Measurements from ENCODE around the gene ARHGAP31. TPM values are rescaled to one million over a fixed set of nuclear protein-coding genes. Genes with fewer than 3 reads are reported as not detected.
A peak's percentile ranks its signal among the peaks of the same experiment; 100 is the strongest.

Gene ARHGAP31
- total and polyA plus RNA-seq, 10 of the 15 experiments (the other 5 are each of a cell fraction or from before 2014, with no cell fraction given): 0.97 to 29.8 (median 10.3) TPM

GRCh38 chr3:119352034-119352609, 57.9 kb downstream of the ARHGAP31 start (continued):
- TF ChIP-seq EP300 (IDR thresholded peaks at IDR 0.05; ENCODE audit: borderline replicate concordance in 1 of 2, control insufficient read depth in 1 of 2, low read depth in 2 of 2, low read length in 2 of 2) (peak in 1 of 2 experiments; percentile 87; a peak in 2 of 4 replicates), MTA3 (IDR thresholded peaks at IDR 0.05; ENCODE audit: borderline replicate concordance, low read length) (peak; percentile 81; the same call in 1 of the 2 replicates), BRCA1 (IDR thresholded peaks at IDR 0.05; ENCODE audit: low read depth, low read length) (no peak), SUZ12 (IDR thresholded peaks at IDR 0.05; ENCODE audit: unreplicated experiment) (no peak), SPI1 (IDR thresholded peaks at IDR 0.05; ENCODE audit: borderline replicate concordance, insufficient read depth, low read depth, low read length) (peak; percentile 97), FOXK2 (IDR thresholded peaks at IDR 0.05) (no peak), RELA (IDR thresholded peaks at IDR 0.05; ENCODE audit: borderline replicate concordance, partially characterized antibody) (no peak), CHD1 (IDR thresholded peaks at IDR 0.05; ENCODE audit: low read depth, low read length) (no peak), SMAD1 (IDR thresholded peaks at IDR 0.05; ENCODE audit: low read depth, partially characterized antibody) (no peak), NFXL1 (IDR thresholded peaks at IDR 0.05; ENCODE audit: borderline replicate concordance) (no peak)

DNA sequence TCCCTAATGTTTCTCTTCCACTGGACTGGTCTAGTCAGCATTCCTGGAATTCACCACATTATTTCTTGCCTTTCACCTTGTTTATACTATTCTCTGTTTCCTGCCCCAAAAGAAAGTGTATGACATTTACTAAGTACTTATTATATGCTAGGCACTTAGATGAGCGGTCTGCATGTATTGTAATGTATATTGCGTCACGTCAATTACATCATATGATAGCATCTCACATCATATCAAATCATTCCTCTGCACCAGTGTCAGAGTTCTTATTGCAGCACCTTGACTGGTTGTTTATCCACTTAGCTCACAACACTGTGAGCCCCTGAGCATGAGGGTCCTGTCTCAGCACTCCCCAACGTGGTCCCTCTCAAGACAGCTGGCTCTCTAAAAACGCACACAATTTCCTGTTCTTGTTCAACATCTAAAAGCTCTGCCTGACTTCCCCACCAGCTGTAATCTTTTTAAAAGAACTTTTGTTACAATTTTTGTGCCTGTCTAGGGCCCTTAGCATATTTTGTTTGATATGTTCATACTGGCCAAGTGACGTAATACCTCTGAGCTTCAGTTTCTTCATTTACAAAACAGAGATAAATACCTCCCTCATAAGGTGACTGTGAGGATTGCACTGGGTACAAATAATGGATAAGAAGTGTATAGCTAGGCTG, 58.8 kb downstream of the ARHGAP31 start:
- CTCF ChIA-PET: interaction anchor here (0.6 to 4.0 kb wide), 31 partner anchors 8 to 470 kb away, joined by 3 to 51 read pairs (median 5); partner anchors contain the start of genes ARHGAP31 and B4GALT4
- Histone ChIP-seq H3K4me2 (ENCODE audit: control insufficient read depth, insufficient read depth) (peak overlapping the region; percentile 39), H3K9me3 (replicated peaks; ENCODE audit: control insufficient read depth, insufficient read depth, low read length) (no peaks in the 10 kb centered on the region), H3K27me3 (replicated peaks in 1 of 2; ENCODE audit: control insufficient read depth in 2 of 2, insufficient read depth in 2 of 2, low read length in 1 of 2) (no peaks in the 10 kb centered on the region), H3K9ac (ENCODE audit: control insufficient read depth, insufficient read depth, low read length) (no peak overlapping the region), H3K4me3 (no peak overlapping the region), H3K27ac (ENCODE audit: control insufficient read depth, insufficient read depth) (peak overlapping the region; percentile 53), H3K79me2 (ENCODE audit: control insufficient read depth, insufficient read depth, low read length) (peaks cover 2% of the 10 kb centered on the region; the same call in 1 of the 2 replicates), H2AFZ (ENCODE audit: control insufficient read depth, low read depth, low read length) (no peak overlapping the region), H3K36me3 (ENCODE audit: control insufficient read depth in 2 of 2, insufficient read depth in 2 of 2, low read length in 1 of 2) (no peaks in the 10 kb centered on the region), H4K20me1 (ENCODE audit: control insufficient read depth, insufficient read depth) (no peaks in the 10 kb centered on the region; the same call in 1 of the 2 replicates), H3K4me1 (ENCODE audit: control insufficient read depth, insufficient read depth, low read length) (peaks cover 40% of the 10 kb centered on the region)
- FAIRE-seq (peak; percentile 7), DNase-seq (ENCODE audit: low read depth, low spot score) (no peak), ATAC-seq (peak; percentile 62)
- WGBS (ENCODE audit: insufficient coverage, insufficient replicate concordance, low lambda C conversion rate, missing lambda C conversion rate): 65% methylated on average over 6 of the region's 6 CpGs
- in situ Hi-C loops (cut with MboI) (no loop called here), intact Hi-C loops (cut with micrococcal nuclease; ENCODE audit: unreplicated experiment) (loop anchor here (1.0 to 5.0 kb wide), 4 partner anchors 30 to 206 kb away; partner anchors contain the start of genes ARHGAP31 and TEX55)
- SMC1A ChIA-PET (ENCODE audit: uncharacterized antibody, unreplicated experiment): interaction anchor here (0.5 to 5.0 kb wide), 40 partner anchors 9 to 511 kb away, joined by 3 to 62 read pairs (median 4); partner anchors contain the start of genes ARHGAP31, B4GALT4 and TMEM39A
- RAD21 ChIA-PET (ENCODE audit: unreplicated experiment): interaction anchor here (0.7 to 4.2 kb wide), 20 partner anchors 9 to 327 kb away, joined by 3 to 66 read pairs (median 5); partner anchors contain the start of genes ARHGAP31, B4GALT4 and IGSF11
- BruUV-seq (replicated peaks): no TSS peak
- POLR2A ChIA-PET: interaction anchor here (0.6 to 1.8 kb wide), 7 partner anchors 27 to 328 kb away, joined by 3 to 8 read pairs (median 5); partner anchors contain the start of gene TMEM39A
- TF ChIP-seq, protein P1, sequence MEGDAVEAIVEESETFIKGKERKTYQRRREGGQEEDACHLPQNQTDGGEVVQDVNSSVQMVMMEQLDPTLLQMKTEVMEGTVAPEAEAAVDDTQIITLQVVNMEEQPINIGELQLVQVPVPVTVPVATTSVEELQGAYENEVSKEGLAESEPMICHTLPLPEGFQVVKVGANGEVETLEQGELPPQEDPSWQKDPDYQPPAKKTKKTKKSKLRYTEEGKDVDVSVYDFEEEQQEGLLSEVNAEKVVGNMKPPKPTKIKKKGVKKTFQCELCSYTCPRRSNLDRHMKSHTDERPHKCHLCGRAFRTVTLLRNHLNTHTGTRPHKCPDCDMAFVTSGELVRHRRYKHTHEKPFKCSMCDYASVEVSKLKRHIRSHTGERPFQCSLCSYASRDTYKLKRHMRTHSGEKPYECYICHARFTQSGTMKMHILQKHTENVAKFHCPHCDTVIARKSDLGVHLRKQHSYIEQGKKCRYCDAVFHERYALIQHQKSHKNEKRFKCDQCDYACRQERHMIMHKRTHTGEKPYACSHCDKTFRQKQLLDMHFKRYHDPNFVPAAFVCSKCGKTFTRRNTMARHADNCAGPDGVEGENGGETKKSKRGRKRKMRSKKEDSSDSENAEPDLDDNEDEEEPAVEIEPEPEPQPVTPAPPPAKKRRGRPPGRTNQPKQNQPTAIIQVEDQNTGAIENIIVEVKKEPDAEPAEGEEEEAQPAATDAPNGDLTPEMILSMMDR (IDR thresholded peaks at IDR 0.05 in 2 of 3, conservative IDR thresholded peaks at IDR 0.05 in 1 of 3; ENCODE audit: control insufficient read depth in 2 of 3, extremely low read depth in 1 of 3, insufficient read depth in 1 of 3, low read depth in 3 of 3, low read length in 3 of 3): peak; percentile 34 to 42 (median 34); a peak in 4 of 6 replicates
- TF ChIP-seq BHLHE40 (IDR thresholded peaks at IDR 0.05; ENCODE audit: borderline replicate concordance in 1 of 2, low read depth in 2 of 2, low read length in 1 of 2) (no peak), SPI1 (IDR thresholded peaks at IDR 0.05; ENCODE audit: borderline replicate concordance, insufficient read depth, low read depth, low read length) (no peak), IKZF2 (IDR thresholded peaks at IDR 0.05) (no peak), MLLT1 (IDR thresholded peaks at IDR 0.05) (no peak), ZNF24 (IDR thresholded peaks at IDR 0.05) (no peak), KDM1A (IDR thresholded peaks at IDR 0.05; ENCODE audit: borderline replicate concordance) (no peak), RAD21 (IDR thresholded peaks at IDR 0.05; ENCODE audit: insufficient read depth, low read depth, low read length) (peak; percentile 72)
